SH-SY5Y (cell line): ENCODE data around the gene OR14I1.

Experiments used
- GATA2 ChIP-seq: IDR thresholded peaks from 2 replicates; pipeline ENCODE4 v1.6.1; 2011; ENCODE audit warnings: mild to moderate bottlenecking, low read depth, low read length
- GATA3 ChIP-seq: IDR thresholded peaks from 2 replicates; pipeline ENCODE4 v1.6.1; 2011; ENCODE audit warnings: low read depth, mild to moderate bottlenecking, low read length, moderate library complexity

DNA sequence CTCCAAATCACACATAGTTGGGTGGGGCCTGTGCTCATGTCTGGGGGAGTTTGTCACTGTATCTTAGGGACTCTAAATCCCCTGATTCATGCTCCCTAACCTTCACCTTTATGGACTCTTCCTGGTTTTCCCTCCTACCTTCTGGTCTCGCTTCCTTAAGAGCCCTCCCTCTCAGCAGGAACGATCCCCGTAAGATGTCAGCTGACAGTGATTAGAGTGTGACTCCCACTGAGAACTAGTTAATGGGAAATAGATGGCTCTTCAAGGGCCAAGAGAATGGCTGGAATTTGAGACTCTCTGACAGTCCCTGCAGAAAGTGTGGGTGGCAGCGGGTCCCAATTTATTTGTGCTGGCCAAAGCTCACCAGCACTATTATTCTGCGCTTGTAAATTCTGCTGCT, 31.0 kb upstream of the OR14I1 start:
- TF ChIP-seq GATA2 (no peak), GATA3 (no peak)
